HL-60/S4 treated with phorbol 12-myristate 13-acetate at 8.2 ng/mL for 4 days and 3 days (cell line): ENCODE measurements around the gene CD7.
"Not testable (repeated sequence)": the region's sequence is repeated elsewhere in the genome, so short reads cannot be mapped to it uniquely, and the experiment has no call there.

ENCODE experiments used
- in situ Hi-C: fragments of 300-500 bp; cut with MboI; formaldehyde crosslinking; loops from 2 replicates; pipeline ENCODE4 v1.15.0; 2022; ENCODE audit warnings: low sequenced_read_pairs

Gene CD7

GRCh38 chr17:82347994-82348393, 30.6 kb upstream of the CD7 start:
- in situ Hi-C loops = not testable (repeated sequence)

GRCh38 chr17:82346342-82347300, 29.2 kb upstream of the CD7 start:
- in situ Hi-C loops = no loop called here

- in situ Hi-C loops = no loop called here
Observed at GRCh38 chr17:82345151-82345976, 28.0 kb upstream of the CD7 start.

GRCh38 chr17:82344175-82344907, 26.9 kb upstream of the CD7 start:
- in situ Hi-C loops = no loop called here

- in situ Hi-C loops = no loop called here
Observed at GRCh38 chr17:82343560-82343959, 26.2 kb upstream of the CD7 start.

GRCh38 chr17:82342361-82343079, 25.1 kb upstream of the CD7 start:
- in situ Hi-C loops = no loop called here

GRCh38 chr17:82339634-82340580, 22.5 kb upstream of the CD7 start:
- in situ Hi-C loops = no loop called here

- in situ Hi-C loops = no loop called here
Observed at GRCh38 chr17:82338858-82339633, 21.6 kb upstream of the CD7 start.

- in situ Hi-C loops = no loop called here
Observed at GRCh38 chr17:82334622-82335394, 17.4 kb upstream of the CD7 start.

GRCh38 chr17:82334204-82334621, 16.8 kb upstream of the CD7 start:
- in situ Hi-C loops = no loop called here

GRCh38 chr17:82333279-82334171, 16.1 kb upstream of the CD7 start, which contains the start of gene SECTM1:
Gene SECTM1, minus strand, starts transcription at chr17:82333766. Its CDS starts 6,526 bp downstream, at chr17:82327240.
- in situ Hi-C loops = no loop called here

GRCh38 chr17:82332669-82333278, 15.4 kb upstream of the CD7 start:
- in situ Hi-C loops = no loop called here

GRCh38 chr17:82331345-82331939, 14.0 kb upstream of the CD7 start:
- in situ Hi-C loops = no loop called here

GRCh38 chr17:82330322-82331239, 13.2 kb upstream of the CD7 start:
- in situ Hi-C loops = no loop called here
